NK-92 (cell line): ENCODE data around the gene GSTO2.

Source experiments
- DNase-seq: peaks from one replicate; lab custom pipeline; 2025; ENCODE audit not compliant: unreplicated experiment; lab: John Stamatoyannopoulos, UW

The GSTO2 gene

GRCh38 chr10:104337985-104338735 is 69.2 kb downstream of the GSTO2 start, which contains the start of gene ITPRIP:
ITPRIP (minus strand) TSS chr10:104338465; CDS start chr10:104316051, 22,414 bp downstream.
- DNase-seq = no peak

GRCh38 chr10:104339469-104340110 is 70.6 kb downstream of the GSTO2 start:
- DNase-seq = no peak

- no peak for DNase-seq
Measured at GRCh38 chr10:104340111-104340526, 71.1 kb downstream of the GSTO2 start.

- DNase-seq = no peak
Measured at GRCh38 chr10:104340641-104341040, 71.7 kb downstream of the GSTO2 start.

- no peak for DNase-seq
Measured at GRCh38 chr10:104342941-104343411, 74.0 kb downstream of the GSTO2 start.

- DNase-seq = no peak
Measured at GRCh38 chr10:104344219-104344618, 75.2 kb downstream of the GSTO2 start.

- DNase-seq = no peak
Measured at GRCh38 chr10:104345515-104345914, 76.5 kb downstream of the GSTO2 start.

GRCh38 chr10:104345941-104346340 is 77.0 kb downstream of the GSTO2 start:
- no peak for DNase-seq

- DNase-seq = no peak
Measured at GRCh38 chr10:104347295-104348045, 78.5 kb downstream of the GSTO2 start.

GRCh38 chr10:104348601-104349000 is 79.6 kb downstream of the GSTO2 start:
- DNase-seq = no peak

- no peak for DNase-seq
Measured at GRCh38 chr10:104349623-104350126, 80.7 kb downstream of the GSTO2 start.

GRCh38 chr10:104350127-104350635 is 81.2 kb downstream of the GSTO2 start:
- DNase-seq = no peak

- DNase-seq = no peak
Measured at GRCh38 chr10:104351061-104351702, 82.2 kb downstream of the GSTO2 start.

GRCh38 chr10:104351919-104352318 is 82.9 kb downstream of the GSTO2 start:
- no peak for DNase-seq

- no peak for DNase-seq
Measured at GRCh38 chr10:104353325-104354048, 84.5 kb downstream of the GSTO2 start, which contains the start of gene CFAP58. CFAP58 (plus strand) TSS chr10:104353833; CDS start chr10:104353898, 65 bp downstream.
